K562 (cell line): ENCODE results near the gene PRICKLE2. TPM values are rescaled to one million over a fixed set of nuclear protein-coding genes. Genes with fewer than 3 reads are reported as not detected.

ENCODE experiments used
- ATAC-seq: fragments of 200-7000 bp; cut with Tn5 transposase; 3 replicates; pipeline ENCODE4 v1.9.1; 2020; ENCODE audit warnings: moderate library complexity
- BruUV-seq: library from RNA; stranded (reverse); fragments of 400-500 nt; replicated peaks from 2 replicates; lab custom pipeline; 2021; lab: Mats Ljungman, UMichigan
- CTCF ChIA-PET: fragments of 300-600 bp; formaldehyde crosslinking; extraction: SDS; loops from one replicate; lab custom pipeline; 2021; ENCODE audit warnings: low intra/inter-chr PET ratio; lab: Yijun Ruan, JAX
- POLR2A ChIA-PET: fragments of 300-600, 350-650 bp; sonication (Branson Sonifier 250); formaldehyde crosslinking; extraction: SDS; loops from one replicate; lab custom pipeline; 2021; ENCODE audit warnings: antibody characterized with exemption, inconsistent platforms; lab: Yijun Ruan, JAX
- DNase-seq, 4 experiments: peaks; one replicate each; pipeline versions ENCODE4 v3.0.0 to v3.0.0-alpha.2; 2011 to 2018; ENCODE audit warnings: low spot score in 3 of 4, mixed read lengths in 3 of 4; ENCODE audit errors: extremely low read depth in 1 of 4
- FAIRE-seq: peaks from 2 replicates; lab custom pipeline; 2011; peaks lifted over from hg19 to GRCh38; lab: Jason Lieb, UNC
- H2AFZ ChIP-seq: 2 replicates; pipeline ENCODE4 v1.6.0; 2011; ENCODE audit warnings: low read depth, low read length, control low read depth, inconsistent platforms
- H3K27ac ChIP-seq: fragments of 200-600 bp; 3 replicates; pipeline ENCODE4 v1.8.0; 2011; ENCODE audit warnings: low read depth, mild to moderate bottlenecking, control low read depth, inconsistent platforms, low read length, moderate library complexity, mixed read lengths; ENCODE audit errors: extremely low read depth
- H3K27me3 ChIP-seq, 2 experiments: fragments of 300-600 bp in 1 of 2; 2 replicates in 1 of 2; 3 replicates in 1 of 2; pipeline versions ENCODE4 v1.6.0 to v1.8.0; 2011; ENCODE audit warnings: inconsistent platforms in 2 of 2, low read length in 2 of 2, mild to moderate bottlenecking in 1 of 2, mixed read lengths in 1 of 2, moderate library complexity in 1 of 2; ENCODE audit not compliant: control insufficient read depth in 2 of 2, insufficient read depth in 2 of 2
- H3K36me3 ChIP-seq: fragments of 300-600 bp; 3 replicates; pipeline ENCODE4 v1.8.0; 2011; ENCODE audit warnings: mild to moderate bottlenecking, low read length, inconsistent platforms; ENCODE audit not compliant: control insufficient read depth, insufficient read depth
- H3K4me1 ChIP-seq, 2 experiments: fragments of 200-600 bp in 1 of 2; replicated peaks in 1 of 2; 2 replicates in 1 of 2; 3 replicates in 1 of 2; pipeline versions ENCODE4 v1.5.1 to v1.8.0; 2011; ENCODE audit warnings: inconsistent platforms in 2 of 2, low read length in 2 of 2, mild to moderate bottlenecking in 1 of 2, mixed read lengths in 1 of 2, moderate library complexity in 1 of 2; ENCODE audit not compliant: control insufficient read depth in 2 of 2, insufficient read depth in 2 of 2
- H3K4me2 ChIP-seq: 2 replicates; pipeline ENCODE4 v1.6.1; 2011; ENCODE audit warnings: low read length, control low read depth, inconsistent platforms, mixed read lengths; ENCODE audit not compliant: insufficient read depth
- H3K4me3 ChIP-seq: fragments of 200-600 bp; sonication (generic), shearing (Covaris generic); 2 replicates; pipeline ENCODE4 v1.5.1; 2016; ENCODE audit warnings: control low read depth, inconsistent platforms
- H3K79me2 ChIP-seq: fragments of 200-600 bp; 3 replicates; pipeline ENCODE4 v1.8.0; 2011; ENCODE audit warnings: low read length, inconsistent platforms; ENCODE audit not compliant: control insufficient read depth, insufficient read depth
- H3K9ac ChIP-seq, 2 experiments: 2 replicates each; pipeline versions ENCODE4 v1.6.0 to v1.6.1; 2011; ENCODE audit warnings: low read depth in 2 of 2, low read length in 2 of 2, control low read depth in 1 of 2, inconsistent platforms in 1 of 2, mild to moderate bottlenecking in 1 of 2, mixed read lengths in 1 of 2; ENCODE audit not compliant: insufficient read depth in 1 of 2
- H3K9me1 ChIP-seq: one replicate; pipeline ENCODE4 v1.6.0; 2011; ENCODE audit warnings: inconsistent platforms, mild to moderate bottlenecking, low read length, moderate library complexity; ENCODE audit not compliant: control insufficient read depth, insufficient read depth
- H3K9me3 ChIP-seq: replicated peaks from 2 replicates; pipeline ENCODE4 v1.5.1; 2011; ENCODE audit warnings: low read depth, low read length, inconsistent platforms; ENCODE audit not compliant: control insufficient read depth, insufficient read depth
- H4K20me1 ChIP-seq: replicated peaks from 2 replicates; pipeline ENCODE4 v1.6.1; 2011; ENCODE audit warnings: low read length, inconsistent platforms, mixed read lengths; ENCODE audit not compliant: control insufficient read depth, insufficient read depth
- WGBS: fragments of 100-300 bp; shearing (Covaris generic); methylation state at CpG from one replicate; pipeline ENCODE4 v1.1.6; 2016; ENCODE audit warnings: low coverage, mixed read lengths; ENCODE audit not compliant: insufficient coverage; ENCODE audit errors: missing lambda C conversion rate; 5-methylcytosine and 5-hydroxymethylcytosine counted together
- in situ Hi-C: fragments of 300-500 bp; cut with MboI; formaldehyde crosslinking; loops from 4 replicates; pipeline ENCODE4 v1.15.0; 2018; ENCODE audit warnings: inconsistent platforms, mixed read lengths
- intact Hi-C: fragments of 100-400 bp; cut with micrococcal nuclease; formaldehyde crosslinking; loops from 2 replicates; pipeline ENCODE4 v1.14.2; 2022
- polyA plus RNA-seq, 8 experiments: library from polyadenylated mRNA; depleted of rRNA in 4 of 8; stranded (reverse) in 5 of 8; unstranded in 3 of 8; fragments of >200 nt; fragmentation: Nextera tagmentation in 2 of 8; fragmentation: Illumina TruSeq in 1 of 8; extraction: Ambion mirVana in 2 of 8; extraction: Trizol in 1 of 8; gene quantifications; 2 replicates each; pipeline versions ENCODE4 v1.2.1 to v1.2.3, GENCODE V29; 2011 to 2014; ENCODE audit warnings: inconsistent platforms in 1 of 8, missing spikeins in 1 of 8
- total RNA-seq, 7 experiments: library from RNA; depleted of rRNA in 6 of 7; stranded (reverse); fragments of >200 nt in 6 of 7; fragmentation: Illumina TruSeq in 2 of 7; extraction: Trizol in 2 of 7; gene quantifications; 2 replicates each; pipeline versions ENCODE4 v1.2.1 to v1.2.3, GENCODE V29; 2011 to 2021; ENCODE audit warnings: low replicate concordance in 1 of 7
- TF ChIP-seq, protein P1 (sequence below), 3 experiments: fragments of 200-800 bp in 1 of 3; fragments of 250-450 bp in 1 of 3; fragments of 450-650 bp in 1 of 3; sonication (Bioruptor Pico) in 1 of 3; sonication (Bioruptor generic) in 1 of 3; formaldehyde crosslinking in 1 of 3; IDR thresholded peaks; 2 replicates each; pipeline versions ENCODE4 v1.6.1 to v1.8.0; 2016 to 2022; ENCODE audit warnings: mild to moderate bottlenecking in 2 of 3, missing genetic modification characterization in 2 of 3, missing compliant biosample characterization in 1 of 3, moderate library complexity in 1 of 3
- TF ChIP-seq, protein P2 (sequence below): fragments of 200-800 bp; sonication (Bioruptor generic); IDR thresholded peaks from 2 replicates; pipeline ENCODE4 v1.6.1; 2017; ENCODE audit warnings: missing genetic modification characterization, missing compliant biosample characterization

PRICKLE2 gene
- total and polyA plus RNA-seq, 9 of the 15 experiments (the other 6 are each of a cell fraction or from before 2014, with no cell fraction given): 0.07 to 0.09 TPM; not detected in 7

DNA sequence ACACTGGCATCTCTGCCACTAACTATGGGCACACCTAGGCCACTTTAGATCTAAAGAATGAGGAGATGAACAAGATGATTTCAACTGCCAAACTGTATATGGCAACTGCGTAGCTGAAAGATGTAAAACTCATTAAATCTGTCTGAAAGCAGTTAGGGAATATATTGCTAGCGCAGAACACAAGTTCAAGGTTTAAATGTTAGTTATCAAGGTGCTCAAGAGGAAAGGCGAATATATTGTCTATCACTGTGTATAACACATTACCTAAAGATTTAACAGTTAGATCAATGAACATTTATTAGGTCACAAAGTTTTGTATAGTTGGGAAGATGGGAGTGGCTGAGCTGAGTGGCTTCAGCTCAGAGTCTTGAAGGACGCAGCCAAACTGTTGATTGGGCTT, 168.0 kb downstream of the PRICKLE2 start:
- POLR2A ChIA-PET: no interaction called here
- H3K4me1 ChIP-seq: no peaks in the 10 kb centered on the region
- H3K9me3 ChIP-seq: no peaks in the 10 kb centered on the region
- H3K4me3 ChIP-seq: no peak overlapping the region
- H3K4me2 ChIP-seq: no peak overlapping the region
- 6% methylated on average over 4 of the region's 4 CpGs for WGBS
- in situ Hi-C loops: no loop called here
- H3K9ac ChIP-seq: no peak overlapping the region
- FAIRE-seq (no peak), DNase-seq (no peak), ATAC-seq (no peak)
- H4K20me1 ChIP-seq: no peaks in the 10 kb centered on the region
- no peak overlapping the region for H2AFZ ChIP-seq
- H3K27me3 ChIP-seq: no peaks in the 10 kb centered on the region
- H3K79me2 ChIP-seq: no peaks in the 10 kb centered on the region
- no peaks in the 10 kb centered on the region for H3K36me3 ChIP-seq
- no peaks in the 10 kb centered on the region for H3K9me1 ChIP-seq
- intact Hi-C loops: no loop called here
- no TSS peak for BruUV-seq
- CTCF ChIA-PET: no interaction called here
- H3K27ac ChIP-seq: no peak overlapping the region
- TF ChIP-seq, protein P1, sequence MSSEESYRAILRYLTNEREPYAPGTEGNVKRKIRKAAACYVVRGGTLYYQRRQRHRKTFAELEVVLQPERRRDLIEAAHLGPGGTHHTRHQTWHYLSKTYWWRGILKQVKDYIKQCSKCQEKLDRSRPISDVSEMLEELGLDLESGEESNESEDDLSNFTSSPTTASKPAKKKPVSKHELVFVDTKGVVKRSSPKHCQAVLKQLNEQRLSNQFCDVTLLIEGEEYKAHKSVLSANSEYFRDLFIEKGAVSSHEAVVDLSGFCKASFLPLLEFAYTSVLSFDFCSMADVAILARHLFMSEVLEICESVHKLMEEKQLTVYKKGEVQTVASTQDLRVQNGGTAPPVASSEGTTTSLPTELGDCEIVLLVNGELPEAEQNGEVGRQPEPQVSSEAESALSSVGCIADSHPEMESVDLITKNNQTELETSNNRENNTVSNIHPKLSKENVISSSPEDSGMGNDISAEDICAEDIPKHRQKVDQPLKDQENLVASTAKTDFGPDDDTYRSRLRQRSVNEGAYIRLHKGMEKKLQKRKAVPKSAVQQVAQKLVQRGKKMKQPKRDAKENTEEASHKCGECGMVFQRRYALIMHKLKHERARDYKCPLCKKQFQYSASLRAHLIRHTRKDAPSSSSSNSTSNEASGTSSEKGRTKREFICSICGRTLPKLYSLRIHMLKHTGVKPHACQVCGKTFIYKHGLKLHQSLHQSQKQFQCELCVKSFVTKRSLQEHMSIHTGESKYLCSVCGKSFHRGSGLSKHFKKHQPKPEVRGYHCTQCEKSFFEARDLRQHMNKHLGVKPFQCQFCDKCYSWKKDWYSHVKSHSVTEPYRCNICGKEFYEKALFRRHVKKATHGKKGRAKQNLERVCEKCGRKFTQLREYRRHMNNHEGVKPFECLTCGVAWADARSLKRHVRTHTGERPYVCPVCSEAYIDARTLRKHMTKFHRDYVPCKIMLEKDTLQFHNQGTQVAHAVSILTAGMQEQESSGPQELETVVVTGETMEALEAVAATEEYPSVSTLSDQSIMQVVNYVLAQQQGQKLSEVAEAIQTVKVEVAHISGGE (CRISPR knock-in tag; IDR thresholded peaks at IDR 0.05): 0 out of 6 replicates have a peak, but pooled peaks of 1 of the 3 experiments have one; percentile 10
- TF ChIP-seq, protein P2, sequence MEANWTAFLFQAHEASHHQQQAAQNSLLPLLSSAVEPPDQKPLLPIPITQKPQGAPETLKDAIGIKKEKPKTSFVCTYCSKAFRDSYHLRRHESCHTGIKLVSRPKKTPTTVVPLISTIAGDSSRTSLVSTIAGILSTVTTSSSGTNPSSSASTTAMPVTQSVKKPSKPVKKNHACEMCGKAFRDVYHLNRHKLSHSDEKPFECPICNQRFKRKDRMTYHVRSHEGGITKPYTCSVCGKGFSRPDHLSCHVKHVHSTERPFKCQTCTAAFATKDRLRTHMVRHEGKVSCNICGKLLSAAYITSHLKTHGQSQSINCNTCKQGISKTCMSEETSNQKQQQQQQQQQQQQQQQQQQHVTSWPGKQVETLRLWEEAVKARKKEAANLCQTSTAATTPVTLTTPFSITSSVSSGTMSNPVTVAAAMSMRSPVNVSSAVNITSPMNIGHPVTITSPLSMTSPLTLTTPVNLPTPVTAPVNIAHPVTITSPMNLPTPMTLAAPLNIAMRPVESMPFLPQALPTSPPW (CRISPR knock-in tag): no peak
